ENCODE results near the gene POU4F3. TPM values are rescaled to one million over a fixed set of nuclear protein-coding genes. Genes with fewer than 3 reads are reported as not detected.

Gene POU4F3
- total and polyA plus RNA-seq, 2 of the 4 experiments (the other 2 are of a cell fraction) = 0.02 TPM; not detected in 1

GRCh38 chr5:146311278-146311677 lies 27.4 kb upstream of the POU4F3 start:
- Histone ChIP-seq H2BK15ac (ENCODE audit: low read depth, low read length) (no peak overlapping the region), H3K4me1 (ENCODE audit: control insufficient read depth, insufficient read depth, low read length) (no peaks in the 10 kb centered on the region), H2AFZ (replicated peaks; ENCODE audit: low read length, poor library complexity) (no peak overlapping the region), H2BK120ac (ENCODE audit: low read depth, low read length) (no peak overlapping the region), H3K14ac (replicated peaks; ENCODE audit: low read depth, low read length) (no peak overlapping the region), H4K20me1 (ENCODE audit: insufficient read depth, low read length) (no peaks in the 10 kb centered on the region), H3K27ac (ENCODE audit: insufficient read depth, low read length) (no peak overlapping the region), H4K8ac (ENCODE audit: low read depth in 2 of 2, low read length in 2 of 2) (no peak overlapping the region), H3K18ac (ENCODE audit: low read depth, low read length) (no peak overlapping the region), H2BK20ac (ENCODE audit: low read depth, low read length) (no peak overlapping the region), H3K4me3 (ENCODE audit: insufficient read depth, low read depth, low read length) (no peak overlapping the region), H2AK9ac (replicated peaks; ENCODE audit: low read depth, low read length, poor library complexity) (no peak overlapping the region), H3K4ac (ENCODE audit: low read depth, low read length) (no peak overlapping the region), H3K9me1 (ENCODE audit: insufficient read depth, low read length) (no peaks in the 10 kb centered on the region), H3K56ac (ENCODE audit: extremely low read depth, insufficient read depth, low read length) (no peak overlapping the region), H3K36me3 (ENCODE audit: control insufficient read depth, insufficient read depth, low read length) (no peaks in the 10 kb centered on the region), H4K5ac (ENCODE audit: low read depth, low read length) (no peak overlapping the region), H3K9me3 (ENCODE audit: control insufficient read depth, insufficient read depth, low read length) (no peaks in the 10 kb centered on the region), H3K9ac (ENCODE audit: low read depth, low read length) (no peak overlapping the region), H3K79me1 (ENCODE audit: low read depth in 1 of 2, low read length in 2 of 2) (no peaks in the 10 kb centered on the region), H4K91ac (ENCODE audit: insufficient read depth, low read depth, low read length) (no peak overlapping the region), H3K27me3 (ENCODE audit: control insufficient read depth, insufficient read depth, low read length) (peaks cover 14% of the 10 kb centered on the region), H3K23ac (ENCODE audit: low read depth, low read length) (no peak overlapping the region), H3K4me2 (ENCODE audit: low read depth, low read length) (no peak overlapping the region), H2AK5ac (ENCODE audit: low read depth, low read length) (no peak overlapping the region), H2BK5ac (ENCODE audit: low read depth, low read length, poor library complexity, severe bottlenecking) (no peak overlapping the region)
- ATAC-seq (ENCODE audit: low read depth) (no peak), DNase-seq (no peak)
- ChIA-PET POLR2A (ENCODE audit: unreplicated experiment) (no interaction called here), CTCF (no interaction called here)
- 100% methylated on average over 2 of the region's 5 CpGs; no CpG with 5 or more reads in 1 of the 2 experiments for WGBS, 2 experiments (ENCODE audit: extremely low coverage in 2 of 2, insufficient read length in 1 of 2)
- no peak for TF ChIP-seq BHLHE40 (IDR thresholded peaks at IDR 0.05; ENCODE audit: low read depth, low read length)
- TF ChIP-seq NFE2L2 (IDR thresholded peaks at IDR 0.05; ENCODE audit: low read depth, low read length) = no peak
- no peak for TF ChIP-seq MAZ (IDR thresholded peaks at IDR 0.05; ENCODE audit: borderline replicate concordance, low read depth, low read length)
- TF ChIP-seq CEBPB (IDR thresholded peaks at IDR 0.05; ENCODE audit: low read depth, low read length) = no peak
- TF ChIP-seq POLR2A (IDR thresholded peaks at IDR 0.05; ENCODE audit: low read depth, low read length) = no peak
- no peak for TF ChIP-seq MXI1 (IDR thresholded peaks at IDR 0.05; ENCODE audit: borderline replicate concordance, low read depth, low read length)
- no peak for TF ChIP-seq ELK1 (IDR thresholded peaks at IDR 0.05; ENCODE audit: borderline replicate concordance, low read depth, low read length)
- no peak for TF ChIP-seq CHD1 (IDR thresholded peaks at IDR 0.05; ENCODE audit: low read depth, low read length)
- no peak for TF ChIP-seq RCOR1 (IDR thresholded peaks at IDR 0.05; ENCODE audit: insufficient replicate concordance, low read length)
- TF ChIP-seq RFX5 (IDR thresholded peaks at IDR 0.05; ENCODE audit: low read depth, low read length) = no peak
- TF ChIP-seq, protein P1, sequence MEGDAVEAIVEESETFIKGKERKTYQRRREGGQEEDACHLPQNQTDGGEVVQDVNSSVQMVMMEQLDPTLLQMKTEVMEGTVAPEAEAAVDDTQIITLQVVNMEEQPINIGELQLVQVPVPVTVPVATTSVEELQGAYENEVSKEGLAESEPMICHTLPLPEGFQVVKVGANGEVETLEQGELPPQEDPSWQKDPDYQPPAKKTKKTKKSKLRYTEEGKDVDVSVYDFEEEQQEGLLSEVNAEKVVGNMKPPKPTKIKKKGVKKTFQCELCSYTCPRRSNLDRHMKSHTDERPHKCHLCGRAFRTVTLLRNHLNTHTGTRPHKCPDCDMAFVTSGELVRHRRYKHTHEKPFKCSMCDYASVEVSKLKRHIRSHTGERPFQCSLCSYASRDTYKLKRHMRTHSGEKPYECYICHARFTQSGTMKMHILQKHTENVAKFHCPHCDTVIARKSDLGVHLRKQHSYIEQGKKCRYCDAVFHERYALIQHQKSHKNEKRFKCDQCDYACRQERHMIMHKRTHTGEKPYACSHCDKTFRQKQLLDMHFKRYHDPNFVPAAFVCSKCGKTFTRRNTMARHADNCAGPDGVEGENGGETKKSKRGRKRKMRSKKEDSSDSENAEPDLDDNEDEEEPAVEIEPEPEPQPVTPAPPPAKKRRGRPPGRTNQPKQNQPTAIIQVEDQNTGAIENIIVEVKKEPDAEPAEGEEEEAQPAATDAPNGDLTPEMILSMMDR (conservative IDR thresholded peaks at IDR 0.05; ENCODE audit: low read depth, low read length) = no peak
- TF ChIP-seq FOS (IDR thresholded peaks at IDR 0.05; ENCODE audit: low read depth, low read length) = no peak
- no peak for TF ChIP-seq MAFK (IDR thresholded peaks at IDR 0.05; ENCODE audit: low read depth, low read length)
- TF ChIP-seq USF2 (IDR thresholded peaks at IDR 0.05; ENCODE audit: low read depth, low read length) = no peak
- in situ Hi-C loops (cut with MboI; ENCODE audit: low sequenced_read_pairs) = no loop called here
- intact Hi-C loops (cut with micrococcal nuclease) = loop anchor here (10.0 kb wide), 1 partner anchor 64 kb away; no protein-coding TSS in a partner anchor
- no TSS peak for BruUV-seq (replicated peaks)
- dilution Hi-C loops (cut with HindIII; ENCODE audit: low sequenced_read_pairs, unreplicated experiment) = no loop called here

Data from IMR-90 (cell line).